GM13976 (cell line): ENCODE results near the gene NAA38.

ENCODE experiments used
- DNase-seq: peaks from one replicate; pipeline ENCODE4 v3.0.0; 2012; ENCODE audit warnings: low spot score
- CTCF ChIP-seq: IDR thresholded peaks from 2 replicates; pipeline ENCODE4 v1.5.1; 2012; ENCODE audit warnings: borderline replicate concordance, mild to moderate bottlenecking; ENCODE audit not compliant: insufficient read depth; ENCODE audit errors: extremely low read depth, missing control alignments, control extremely low read depth
- in situ Hi-C: fragments of 300-500 bp; cut with MboI; formaldehyde crosslinking; loops from one replicate; pipeline ENCODE4 v1.12.0; 2022; ENCODE audit warnings: low sequenced_read_pairs, mixed read lengths, inconsistent platforms; ENCODE audit not compliant: unreplicated experiment

NAA38 gene

DNA sequence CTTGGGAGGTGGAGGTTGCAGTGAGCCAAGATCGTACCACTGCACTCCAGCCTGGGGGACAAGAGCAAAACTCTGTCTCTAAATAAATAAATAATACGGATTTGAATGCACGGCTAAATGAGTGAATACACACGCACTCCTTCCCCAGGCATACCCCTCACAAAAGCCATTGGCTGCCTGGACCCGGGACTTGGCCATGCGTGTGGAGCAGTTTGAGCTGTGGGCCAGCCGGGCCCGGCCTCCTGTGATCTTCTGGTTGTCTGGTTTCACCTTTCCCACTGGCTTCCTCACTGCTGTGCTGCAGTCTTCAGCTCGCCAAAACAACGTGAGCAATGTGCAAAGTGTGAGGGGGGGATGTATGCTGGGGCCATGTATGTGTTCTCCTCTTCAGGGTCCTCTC lies 24.9 kb downstream of the NAA38 start:
- TF ChIP-seq CTCF, result no peak
- in situ Hi-C loops, result no loop called here
- no peak for DNase-seq

DNA sequence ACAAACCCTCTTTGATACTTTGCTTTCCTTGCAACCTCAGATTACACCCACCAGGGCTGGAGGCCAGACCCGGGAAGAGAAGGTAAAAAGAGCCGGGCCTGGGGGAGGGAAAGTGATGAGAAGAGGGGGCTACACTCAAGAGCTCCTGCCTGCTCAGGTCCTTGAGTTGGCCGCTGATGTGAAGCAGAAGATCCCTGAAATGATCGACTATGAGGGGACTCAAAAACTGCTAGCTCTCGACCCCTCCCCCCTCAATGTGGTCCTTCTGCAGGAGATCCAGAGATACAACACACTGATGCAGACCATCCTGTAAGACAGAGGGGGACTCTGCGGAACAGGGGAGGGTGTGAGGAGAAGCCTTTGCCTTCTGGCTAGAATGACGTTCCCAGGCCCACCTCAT lies 26.1 kb downstream of the NAA38 start:
- no peak for TF ChIP-seq CTCF
- in situ Hi-C loops, result no loop called here
- DNase-seq, result no peak

GRCh38 chr17:7830616-7831015 lies 26.7 kb downstream of the NAA38 start:
- no peak for DNase-seq
- TF ChIP-seq CTCF, result no peak
- in situ Hi-C loops, result no loop called here

DNA sequence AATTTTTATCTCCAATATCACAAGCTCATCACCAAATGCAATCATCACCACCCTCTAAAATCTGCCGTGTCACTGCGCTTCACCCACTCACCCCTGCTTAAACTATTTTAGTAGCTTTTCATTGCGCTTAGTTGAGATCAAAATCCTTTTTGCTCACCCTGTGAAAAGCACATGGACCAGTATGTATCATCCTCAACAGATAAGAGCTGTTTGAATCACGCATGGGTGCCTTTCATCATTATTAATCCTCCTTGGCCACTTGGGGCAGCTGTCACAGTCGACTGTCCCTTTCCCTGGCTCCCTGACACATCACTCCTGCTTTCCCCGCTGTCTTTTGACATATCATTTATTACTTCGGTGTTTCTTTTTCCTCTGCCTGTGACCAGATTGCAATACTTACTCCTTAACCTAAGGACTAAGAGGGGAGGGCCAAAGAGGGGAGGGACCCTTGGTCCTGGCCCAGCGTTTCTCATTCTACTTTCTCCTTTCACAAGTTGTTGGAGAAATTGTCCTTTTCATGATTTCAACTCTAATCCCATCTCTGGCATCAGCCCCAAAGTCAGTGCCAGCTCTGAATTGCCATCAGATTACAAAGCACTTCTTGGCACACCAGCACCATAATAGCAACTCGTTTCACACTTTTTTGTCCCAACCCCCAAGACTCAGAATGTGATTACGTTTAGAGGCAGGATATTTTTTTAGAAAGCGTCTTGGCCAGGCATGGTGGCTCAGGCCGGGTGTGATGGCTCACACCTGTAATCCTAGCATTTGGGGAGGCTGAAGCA lies 32.0 kb downstream of the NAA38 start:
- DNase-seq, result no peak
- TF ChIP-seq CTCF, result no peak
- in situ Hi-C loops, result no loop called here

DNA sequence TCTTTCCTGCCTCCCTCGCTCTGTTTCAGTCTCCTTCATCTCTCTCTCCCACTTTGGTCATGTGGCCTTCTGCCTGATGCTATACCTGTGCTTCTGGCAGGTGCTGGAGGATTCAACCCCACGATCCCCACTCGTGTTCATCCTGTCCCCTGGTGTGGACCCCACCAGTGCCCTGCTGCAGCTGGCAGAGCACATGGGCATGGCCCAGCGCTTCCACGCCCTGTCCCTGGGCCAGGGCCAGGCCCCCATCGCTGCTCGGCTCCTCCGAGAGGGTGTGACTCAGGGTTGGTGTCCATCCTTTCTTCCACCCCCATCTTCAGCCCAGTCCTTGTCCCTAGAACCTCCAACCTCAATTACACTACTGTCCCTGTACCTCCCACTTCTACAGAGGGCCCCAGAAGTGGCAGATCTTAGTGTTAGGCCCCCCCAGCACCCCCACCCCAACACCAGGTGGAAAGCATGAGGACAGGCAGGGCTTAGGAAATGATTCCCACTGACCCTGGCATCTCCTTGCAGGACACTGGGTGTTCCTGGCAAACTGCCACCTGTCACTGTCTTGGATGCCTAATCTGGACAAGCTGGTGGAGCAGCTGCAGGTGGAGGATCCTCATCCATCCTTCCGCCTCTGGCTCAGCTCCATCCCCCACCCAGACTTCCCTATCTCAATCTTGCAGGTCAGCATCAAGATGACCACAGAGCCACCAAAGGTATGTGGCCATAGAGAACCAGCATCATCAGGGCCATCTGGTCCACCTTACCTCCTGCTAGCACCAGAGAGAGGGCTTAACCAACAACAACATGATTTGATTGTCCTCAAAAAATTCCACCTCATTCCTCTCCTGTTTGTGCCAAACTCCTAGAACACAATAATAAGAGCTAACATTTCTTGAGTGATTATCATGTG lies 33.1 kb downstream of the NAA38 start:
- in situ Hi-C loops, result no loop called here
- DNase-seq, result no peak
- no peak for TF ChIP-seq CTCF

- in situ Hi-C loops, result no loop called here
- no peak for DNase-seq
- TF ChIP-seq CTCF, result no peak
These were observed 33.8 kb downstream of the NAA38 start for GRCh38 chr17:7823581-7824001.
